Nephron (organoid): ENCODE data around the gene DGKQ.

Experiments
- H3K27ac Mint-ChIP-seq, 3 experiments: 2 replicates each; pipeline ENCODE4 v1.8.0; 2020; ENCODE audit warnings: mixed read lengths in 3 of 3, mild to moderate bottlenecking in 2 of 3, moderate library complexity in 1 of 3
- H3K27me3 Mint-ChIP-seq: 2 replicates; pipeline ENCODE4 v1.8.0; 2021; ENCODE audit warnings: low read depth, mild to moderate bottlenecking, moderate library complexity, mixed read lengths
- H3K36me3 Mint-ChIP-seq: 2 replicates; pipeline ENCODE4 v1.8.0; 2020; ENCODE audit warnings: low read depth, mixed read lengths
- H3K4me1 Mint-ChIP-seq: 2 replicates; pipeline ENCODE4 v1.8.0; 2020; ENCODE audit warnings: mixed read lengths
- H3K4me3 Mint-ChIP-seq, 3 experiments: 2 replicates each; pipeline ENCODE4 v1.8.0; 2020; ENCODE audit warnings: mild to moderate bottlenecking in 3 of 3, mixed read lengths in 3 of 3, moderate library complexity in 2 of 3
- H3K9me3 Mint-ChIP-seq: 2 replicates; pipeline ENCODE4 v1.8.0; 2020; ENCODE audit warnings: mixed read lengths
- TF ChIP-seq, protein P1 (sequence below), 3 experiments: fragments of 200-600 bp; sonication (generic); IDR thresholded peaks; one replicate each; pipeline ENCODE4 v1.5.0; 2021; ENCODE audit warnings: antibody characterized with exemption in 3 of 3; ENCODE audit not compliant: unreplicated experiment in 3 of 3

The DGKQ gene

DNA sequence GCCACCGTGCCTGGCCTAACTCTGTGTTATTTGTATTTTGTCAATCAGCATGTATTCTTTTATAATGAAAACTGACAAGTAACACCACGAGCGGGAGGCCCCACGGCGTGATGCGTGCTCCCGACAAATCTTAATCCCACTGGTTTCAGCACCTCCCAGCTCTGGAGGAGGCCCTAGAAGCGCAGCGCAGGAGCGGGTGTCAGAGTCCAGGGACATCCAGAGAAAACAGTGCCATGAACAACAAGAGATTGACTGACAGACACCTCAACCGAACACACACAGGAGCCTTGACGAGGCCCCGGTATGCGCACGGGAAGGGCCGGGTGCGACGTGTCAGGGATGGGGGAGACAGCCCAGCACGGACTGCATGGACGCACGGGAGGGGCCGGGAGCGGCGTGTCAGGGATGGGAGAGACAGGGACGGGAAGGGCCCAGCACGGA is 64.2 kb downstream of the DGKQ start:
- H3K4me1 Mint-ChIP-seq: peaks cover 10% of the 10 kb centered on the region
- H3K27me3 Mint-ChIP-seq: no peaks in the 10 kb centered on the region
- H3K36me3 Mint-ChIP-seq: peaks cover 22% of the 10 kb centered on the region
- H3K27ac Mint-ChIP-seq: no peak overlapping the region
- TF ChIP-seq, protein P1, sequence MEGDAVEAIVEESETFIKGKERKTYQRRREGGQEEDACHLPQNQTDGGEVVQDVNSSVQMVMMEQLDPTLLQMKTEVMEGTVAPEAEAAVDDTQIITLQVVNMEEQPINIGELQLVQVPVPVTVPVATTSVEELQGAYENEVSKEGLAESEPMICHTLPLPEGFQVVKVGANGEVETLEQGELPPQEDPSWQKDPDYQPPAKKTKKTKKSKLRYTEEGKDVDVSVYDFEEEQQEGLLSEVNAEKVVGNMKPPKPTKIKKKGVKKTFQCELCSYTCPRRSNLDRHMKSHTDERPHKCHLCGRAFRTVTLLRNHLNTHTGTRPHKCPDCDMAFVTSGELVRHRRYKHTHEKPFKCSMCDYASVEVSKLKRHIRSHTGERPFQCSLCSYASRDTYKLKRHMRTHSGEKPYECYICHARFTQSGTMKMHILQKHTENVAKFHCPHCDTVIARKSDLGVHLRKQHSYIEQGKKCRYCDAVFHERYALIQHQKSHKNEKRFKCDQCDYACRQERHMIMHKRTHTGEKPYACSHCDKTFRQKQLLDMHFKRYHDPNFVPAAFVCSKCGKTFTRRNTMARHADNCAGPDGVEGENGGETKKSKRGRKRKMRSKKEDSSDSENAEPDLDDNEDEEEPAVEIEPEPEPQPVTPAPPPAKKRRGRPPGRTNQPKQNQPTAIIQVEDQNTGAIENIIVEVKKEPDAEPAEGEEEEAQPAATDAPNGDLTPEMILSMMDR (IDR thresholded peaks at IDR 0.05; ENCODE audit: unreplicated experiment in 3 of 3): no peak
- no peak overlapping the region for H3K4me3 Mint-ChIP-seq
- no peaks in the 10 kb centered on the region for H3K9me3 Mint-ChIP-seq
